ENCODE results near the gene VWA5B2.

GRCh38 chr3:184189421-184189820 lies 40.0 kb upstream of the VWA5B2 start:
- no peak for TF ChIP-seq GLI4 (tag by site-specific recombination; IDR thresholded peaks at IDR 0.05)
- TF ChIP-seq ZNF624 (tag by site-specific recombination; IDR thresholded peaks at IDR 0.05) = no peak
- TF ChIP-seq SP2 (tag by site-specific recombination; IDR thresholded peaks at IDR 0.05) = no peak
- TF ChIP-seq CTCF (tag by site-specific recombination; IDR thresholded peaks at IDR 0.05) = no peak
- no peak for TF ChIP-seq SETDB1 (IDR thresholded peaks at IDR 0.05; ENCODE audit: insufficient read length, low read length)
- TF ChIP-seq REPIN1 (tag by site-specific recombination; IDR thresholded peaks at IDR 0.05; ENCODE audit: low read depth) = no peak
- TF ChIP-seq HOXA7 (CRISPR knock-in tag; IDR thresholded peaks at IDR 0.05; ENCODE audit: borderline replicate concordance) = no peak
- TF ChIP-seq ZNF2 (tag by site-specific recombination; IDR thresholded peaks at IDR 0.05) = no peak
- TF ChIP-seq SP3 (tag by site-specific recombination; IDR thresholded peaks at IDR 0.05) = no peak
- TF ChIP-seq ZEB2 (tag by site-specific recombination; IDR thresholded peaks at IDR 0.05) = no peak
- TF ChIP-seq ZNF76 (tag by site-specific recombination; IDR thresholded peaks at IDR 0.05; ENCODE audit: borderline replicate concordance, low read depth) = no peak

Measured in HEK293 (cell line).